K562 treated with DMSO at 1 percent for 24 hours (cell line): Measurements from ENCODE around the gene STXBP3. TPM values are rescaled to one million over a fixed set of nuclear protein-coding genes. Genes with fewer than 3 reads are reported as not detected.

Experiments
- total RNA-seq: library from RNA; unstranded; fragments of 300-600 nt; gene quantifications from 2 replicates; pipeline ENCODE4 v1.2.3, GENCODE V29; 2022; ENCODE audit warnings: low read depth; ENCODE audit not compliant: insufficient read depth

STXBP3 gene
- 30.3 and 37.6 TPM in 2 replicates for total RNA-seq

GRCh38 chr1:108746382-108747170 is at the start of gene STXBP3:
STXBP3 (plus strand) TSS chr1:108746674; CDS start chr1:108746738, 64 bp downstream.

GRCh38 chr1:108712606-108713150 is 33.8 kb upstream of the STXBP3 start, which contains the start of gene FNDC7:
FNDC7 (plus strand) TSS chr1:108712908; CDS start chr1:108712934, 26 bp downstream.

GRCh38 chr1:108856994-108857393 is 110.5 kb downstream of the STXBP3 start, which contains the start of gene AKNAD1:
AKNAD1 (minus strand) TSS chr1:108857094; CDS start chr1:108852664, 4,430 bp downstream.

Other genes with a start within 250 kb of the STXBP3 start
- 8.5 and 10.4 TPM in 2 replicates for gene EEIG2, start 186.6 kb upstream of the STXBP3 start, total RNA-seq
- not detected in 2 replicates for gene HENMT1, start 85.6 kb upstream of the STXBP3 start, total RNA-seq
- 24.4 and 25.8 TPM in 2 replicates for gene PRPF38B, start 54.4 kb upstream of the STXBP3 start, total RNA-seq
- gene FNDC7, start 33.8 kb upstream of the STXBP3 start, total RNA-seq, result not detected in 2 replicates
- not detected in 2 replicates for gene AKNAD1, start 110.4 kb downstream of the STXBP3 start, total RNA-seq
- 21.4 and 29.7 TPM in 2 replicates for gene GPSM2, start 130.3 kb downstream of the STXBP3 start, total RNA-seq
- gene CLCC1, start 216.8 kb downstream of the STXBP3 start, total RNA-seq, result 17.9 and 19.6 TPM in 2 replicates